Measurements from ENCODE around the gene CHIC2. TPM values are rescaled to one million over a fixed set of nuclear protein-coding genes. Genes with fewer than 3 reads are reported as not detected.
"Not testable (repeated sequence)": the region's sequence is repeated elsewhere in the genome, so short reads cannot be mapped to it uniquely, and the experiment has no call there.

Gene CHIC2
- total and polyA plus RNA-seq, 2 of the 8 experiments (the other 6 are each of a cell fraction or from before 2014, with no cell fraction given), result 4.5 to 10.9 TPM

DNA sequence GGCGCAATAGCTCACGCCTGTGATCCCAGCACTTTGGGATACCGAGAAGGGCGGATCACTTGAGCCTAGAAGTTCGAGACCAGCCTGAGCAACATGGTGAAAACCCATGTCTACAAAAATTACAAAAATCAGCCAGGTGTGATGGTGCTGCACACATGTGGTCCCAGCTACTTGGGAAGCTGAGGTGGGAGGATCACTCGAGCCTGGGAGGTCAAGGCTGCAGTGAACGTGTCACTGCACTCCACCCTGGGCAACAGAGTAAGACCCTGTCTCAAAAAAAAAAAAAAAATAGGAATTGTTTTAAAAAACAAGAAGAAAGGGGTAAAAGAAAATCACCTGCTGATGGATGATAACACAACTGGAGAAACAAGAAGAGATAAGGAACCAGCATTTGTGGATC lies 38.8 kb downstream of the CHIC2 start (continued):
- TF ChIP-seq MAFK (IDR thresholded peaks at IDR 0.05; ENCODE audit: low read depth, low read length), result no peak
- no peak for TF ChIP-seq CBX8 (IDR thresholded peaks at IDR 0.05; ENCODE audit: borderline replicate concordance, low read depth, low read length)
- TF ChIP-seq GABPA (IDR thresholded peaks at IDR 0.05; ENCODE audit: borderline replicate concordance, insufficient read depth, low read length), result no peak
- TF ChIP-seq SP1 (IDR thresholded peaks at IDR 0.05; ENCODE audit: low read depth, low read length), result no peak

DNA sequence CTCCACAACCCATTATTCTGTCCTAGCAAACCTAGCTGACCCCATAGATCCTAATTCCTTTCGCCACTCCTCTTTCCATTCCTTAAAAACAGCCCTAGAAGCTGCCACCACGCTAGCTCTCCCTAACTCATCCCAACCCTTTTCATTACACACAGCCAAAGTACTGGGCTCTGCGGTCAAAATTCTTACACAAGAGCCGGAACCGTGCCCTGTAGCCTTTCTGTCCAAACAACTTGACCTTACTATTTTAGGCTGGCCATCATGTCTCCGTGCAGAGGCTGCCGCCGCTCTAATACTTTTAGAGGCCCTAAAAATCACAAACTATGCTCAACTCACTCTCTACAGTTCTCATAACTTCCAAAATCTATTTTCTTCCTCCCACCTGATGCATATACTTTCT lies 41.4 kb downstream of the CHIC2 start:
- H3K18ac ChIP-seq (ENCODE audit: extremely low read depth, low read length); H2BK120ac ChIP-seq (replicated peaks; ENCODE audit: low read depth, low read length); H3K27ac ChIP-seq (ENCODE audit: low read depth, low read length); H3K4me3 ChIP-seq (ENCODE audit: extremely low read depth in 1 of 4, insufficient read depth in 2 of 4, low read depth in 3 of 4, low read length in 4 of 4); DNase-seq (ENCODE audit: low read depth in 1 of 2, low spot score in 2 of 2); H2BK12ac ChIP-seq (ENCODE audit: low read depth, low read length); H3K79me2 ChIP-seq (ENCODE audit: control insufficient read depth in 1 of 2, insufficient read depth in 2 of 2, low read length in 2 of 2); H2BK20ac ChIP-seq (ENCODE audit: low read length); H2BK15ac ChIP-seq (ENCODE audit: low read length); H4K8ac ChIP-seq (ENCODE audit: extremely low read depth, insufficient read depth, low read length); POLR2A ChIA-PET (ENCODE audit: partially characterized antibody); H3K4me2 ChIP-seq (ENCODE audit: insufficient read depth in 1 of 2, low read depth in 2 of 2, low read length in 2 of 2); H3K79me1 ChIP-seq (ENCODE audit: low read depth, low read length); H3K4me1 ChIP-seq (replicated peaks in 1 of 4; ENCODE audit: control insufficient read depth in 3 of 4, insufficient read depth in 4 of 4, low read length in 3 of 4); H4K91ac ChIP-seq (replicated peaks; ENCODE audit: insufficient read length, low read length); H3K14ac ChIP-seq (ENCODE audit: insufficient read length); H2AFZ ChIP-seq (ENCODE audit: low read length); H2AK5ac ChIP-seq (ENCODE audit: low read depth, low read length); FAIRE-seq; CTCF ChIA-PET (ENCODE audit: partially characterized antibody); H3K36me3 ChIP-seq (ENCODE audit: control insufficient read depth in 2 of 4, insufficient read depth in 4 of 4, low read length in 3 of 4); H3K4ac ChIP-seq (replicated peaks; ENCODE audit: insufficient read length, low read depth, low read length); H4K20me1 ChIP-seq (replicated peaks in 1 of 2; ENCODE audit: control insufficient read depth in 1 of 2, insufficient read depth in 2 of 2, low read length in 2 of 2); H3K27me3 ChIP-seq (replicated peaks in 1 of 4; ENCODE audit: control insufficient read depth in 3 of 4, extremely low read depth in 1 of 4, insufficient read depth in 3 of 4, low read length in 3 of 4); H3K23me2 ChIP-seq (ENCODE audit: low read depth, low read length); H2BK5ac ChIP-seq (ENCODE audit: low read depth, low read length); H4K5ac ChIP-seq (ENCODE audit: insufficient read length, low read depth, low read length); H3K56ac ChIP-seq (replicated peaks; ENCODE audit: insufficient read length, low read depth, low read length); H3K23ac ChIP-seq (ENCODE audit: insufficient read length); H3K9me3 ChIP-seq (ENCODE audit: insufficient read depth in 2 of 2, low read depth in 1 of 2, low read length in 1 of 2); H3K9ac ChIP-seq (replicated peaks in 1 of 4; ENCODE audit: extremely low read depth in 1 of 4, low read depth in 3 of 4, low read length in 3 of 4): not testable (repeated sequence)
- 92% methylated on average over 8 of the region's 8 CpGs; no CpG with 5 or more reads in 1 of the 2 experiments for WGBS, 2 experiments (ENCODE audit: extremely low coverage in 1 of 2, insufficient coverage in 1 of 2, insufficient read length in 1 of 2, insufficient replicate concordance in 2 of 2, low coverage in 1 of 2, low lambda C conversion rate in 2 of 2, missing lambda C conversion rate in 1 of 2)

All from H1 (cell line).